HepG2 (cell line): ENCODE data around the gene COG1. TPM values are rescaled to one million over a fixed set of nuclear protein-coding genes. Genes with fewer than 3 reads are reported as not detected.

Experiments
- AHDC1 ChIP-seq: sonication (generic); formaldehyde crosslinking; IDR thresholded peaks from 2 replicates; pipeline ENCODE4 v1.5.1; 2020; ENCODE audit warnings: mild to moderate bottlenecking, missing genetic modification reagents, borderline replicate concordance
- DNMT1 ChIP-seq: sonication (generic); formaldehyde crosslinking; IDR thresholded peaks from 2 replicates; pipeline ENCODE4 v1.5.1; 2020; ENCODE audit warnings: mild to moderate bottlenecking, missing genetic modification reagents
- GMEB2 ChIP-seq: IDR thresholded peaks from 2 replicates; pipeline ENCODE4 v1.6.1; 2016; ENCODE audit warnings: missing biosample characterization, missing genetic modification reagents, low read depth
- HNRNPL ChIP-seq: fragments of 200-400 bp; formaldehyde crosslinking; IDR thresholded peaks from 2 replicates; pipeline ENCODE4 v1.6.1; 2017; ENCODE audit warnings: mild to moderate bottlenecking, low read depth, low read length
- KDM2A ChIP-seq: sonication (generic); formaldehyde crosslinking; IDR thresholded peaks from 2 replicates; pipeline ENCODE4 v1.4.0; 2020; ENCODE audit warnings: low read depth, missing genetic modification reagents, borderline replicate concordance
- KLF12 ChIP-seq: sonication (generic); formaldehyde crosslinking; IDR thresholded peaks from 2 replicates; pipeline ENCODE4 v1.4.0; 2020; ENCODE audit warnings: missing genetic modification reagents, borderline replicate concordance
- MAFG ChIP-seq: sonication (generic); formaldehyde crosslinking; IDR thresholded peaks from 2 replicates; pipeline ENCODE4 v1.5.1; 2020; ENCODE audit warnings: mild to moderate bottlenecking, missing genetic modification reagents
- MTA1 ChIP-seq: sonication (generic); formaldehyde crosslinking; IDR thresholded peaks from 2 replicates; pipeline ENCODE4 v1.4.0; 2020; ENCODE audit warnings: missing genetic modification reagents, mild to moderate bottlenecking, borderline replicate concordance
- NCOA1 ChIP-seq: sonication (generic); formaldehyde crosslinking; IDR thresholded peaks from 2 replicates; pipeline ENCODE4 v1.9.0; 2021; ENCODE audit warnings: missing genetic modification reagents
- RARG ChIP-seq: sonication (generic); formaldehyde crosslinking; IDR thresholded peaks from 2 replicates; pipeline ENCODE4 v1.4.0; 2020; ENCODE audit warnings: low read depth, mild to moderate bottlenecking, missing genetic modification reagents
- RORA ChIP-seq: sonication (generic); formaldehyde crosslinking; IDR thresholded peaks from 2 replicates; pipeline ENCODE4 v1.5.0; 2020; ENCODE audit warnings: mild to moderate bottlenecking, missing genetic modification reagents, moderate library complexity
- SOX6 ChIP-seq, 2 experiments: fragments of 450-650 bp in 1 of 2; sonication (generic) in 1 of 2; formaldehyde crosslinking in 1 of 2; IDR thresholded peaks; 2 replicates each; pipeline versions ENCODE4 v1.4.0 to v1.6.1; 2017 to 2020; ENCODE audit warnings: antibody characterized with exemption in 1 of 2, mild to moderate bottlenecking in 1 of 2, missing genetic modification reagents in 1 of 2
- TEAD3 ChIP-seq: optimal IDR thresholded peaks from 2 replicates; pipeline ENCODE3; 2016; ENCODE audit warnings: borderline replicate concordance
- ZBTB21 ChIP-seq: sonication (generic); formaldehyde crosslinking; IDR thresholded peaks from 2 replicates; pipeline ENCODE4 v1.4.0; 2020; ENCODE audit warnings: missing genetic modification reagents
- ZBTB42 ChIP-seq: sonication (generic); formaldehyde crosslinking; IDR thresholded peaks from 2 replicates; pipeline ENCODE4 v1.5.0; 2020; ENCODE audit warnings: mild to moderate bottlenecking, missing genetic modification reagents
- ZEB1 ChIP-seq: IDR thresholded peaks from 2 replicates; pipeline ENCODE4 v1.6.1; 2012; ENCODE audit warnings: mild to moderate bottlenecking, low read depth, inconsistent platforms; ENCODE audit not compliant: insufficient replicate concordance
- ZNF3 ChIP-seq: IDR thresholded peaks from 2 replicates; pipeline ENCODE4 v1.7.0; 2017; ENCODE audit warnings: inconsistent platforms
- ZNF451 ChIP-seq: sonication (generic); formaldehyde crosslinking; IDR thresholded peaks from 2 replicates; pipeline ENCODE4 v1.5.0; 2020; ENCODE audit warnings: mild to moderate bottlenecking, missing genetic modification reagents
- ZNF543 ChIP-seq: sonication (generic); formaldehyde crosslinking; IDR thresholded peaks from 2 replicates; pipeline ENCODE4 v1.4.0; 2020; ENCODE audit warnings: mild to moderate bottlenecking, missing genetic modification reagents
- ZNF672 ChIP-seq: sonication (generic); formaldehyde crosslinking; IDR thresholded peaks from 2 replicates; pipeline ENCODE4 v1.8.1; 2022; ENCODE audit warnings: missing genetic modification reagents
- ZNF746 ChIP-seq: sonication (generic); formaldehyde crosslinking; IDR thresholded peaks from 2 replicates; pipeline ENCODE4 v1.8.0; 2022; ENCODE audit warnings: mild to moderate bottlenecking, missing genetic modification reagents
- ZNF879 ChIP-seq: sonication (generic); formaldehyde crosslinking; IDR thresholded peaks from 2 replicates; pipeline ENCODE4 v1.8.1; 2023; ENCODE audit warnings: missing genetic modification reagents
- polyA plus RNA-seq, 8 experiments: library from polyadenylated mRNA; depleted of rRNA in 3 of 8; stranded (reverse) in 7 of 8; unstranded in 1 of 8; fragments of >200 nt; fragmentation: Illumina TruSeq in 4 of 8; extraction: Trizol in 4 of 8; gene quantifications; 2 replicates each; pipeline versions ENCODE4 v1.2.1 to v1.2.3, GENCODE V29; 2011 to 2016; ENCODE audit warnings: low read depth in 4 of 8, missing spikeins in 1 of 8, mixed read lengths in 1 of 8; ENCODE audit not compliant: insufficient read depth in 1 of 8
- total RNA-seq, 5 experiments: library from RNA; depleted of rRNA; stranded (reverse); fragments of >200 nt; fragmentation: Illumina TruSeq; extraction: Trizol; gene quantifications; 2 replicates each; pipeline ENCODE4 v1.2.3, GENCODE V29; 2016; ENCODE audit warnings: low read depth in 1 of 5
- TF ChIP-seq, protein P1 (sequence below): sonication (generic); formaldehyde crosslinking; IDR thresholded peaks from 2 replicates; pipeline ENCODE4 v1.4.0; 2020; ENCODE audit warnings: low read depth, mild to moderate bottlenecking, missing genetic modification reagents

Gene COG1
- total and polyA plus RNA-seq, 2 of the 13 experiments (the other 11 are each of a cell fraction or from before 2014, with no cell fraction given) = 36.6 to 39.7 TPM

GRCh38 chr17:73189417-73190099 is 3.3 kb upstream of the COG1 start (continued):
- TF ChIP-seq AHDC1 (CRISPR knock-in tag) (no peak), SOX6 (IDR thresholded peaks at IDR 0.05) (no peak), SOX6 (CRISPR knock-in tag; IDR thresholded peaks at IDR 0.05) (peak; percentile 62), DNMT1 (0 out of 2 replicates have a peak, but pooled peaks have one; percentile 74), RORA (CRISPR knock-in tag) (no peak), ZNF746 (CRISPR knock-in tag) (0 out of 2 replicates have a peak, but pooled peaks have one; percentile 37), ZBTB21 (CRISPR knock-in tag) (no peak), ZNF3 (CRISPR knock-in tag) (no peak), MAFG (CRISPR knock-in tag) (no peak), ZNF543 (CRISPR knock-in tag) (0 out of 2 replicates have a peak, but pooled peaks have one; percentile 65), ZNF672 (CRISPR knock-in tag) (no peak), NCOA1 (CRISPR knock-in tag) (no peak; the same call in 1 of the 2 replicates), KDM2A (CRISPR knock-in tag) (peak; percentile 56; the same call in 1 of the 2 replicates), TEAD3 (CRISPR knock-in tag) (peak; percentile 66), ZEB1 (no peak), GMEB2 (no peak), ZNF879 (CRISPR knock-in tag) (no peak), RARG (no peak), ZNF451 (CRISPR knock-in tag) (no peak), MTA1 (CRISPR knock-in tag) (no peak), ZBTB42 (CRISPR knock-in tag) (no peak), HNRNPL (no peak), KLF12 (no peak)
- TF ChIP-seq, protein P1, sequence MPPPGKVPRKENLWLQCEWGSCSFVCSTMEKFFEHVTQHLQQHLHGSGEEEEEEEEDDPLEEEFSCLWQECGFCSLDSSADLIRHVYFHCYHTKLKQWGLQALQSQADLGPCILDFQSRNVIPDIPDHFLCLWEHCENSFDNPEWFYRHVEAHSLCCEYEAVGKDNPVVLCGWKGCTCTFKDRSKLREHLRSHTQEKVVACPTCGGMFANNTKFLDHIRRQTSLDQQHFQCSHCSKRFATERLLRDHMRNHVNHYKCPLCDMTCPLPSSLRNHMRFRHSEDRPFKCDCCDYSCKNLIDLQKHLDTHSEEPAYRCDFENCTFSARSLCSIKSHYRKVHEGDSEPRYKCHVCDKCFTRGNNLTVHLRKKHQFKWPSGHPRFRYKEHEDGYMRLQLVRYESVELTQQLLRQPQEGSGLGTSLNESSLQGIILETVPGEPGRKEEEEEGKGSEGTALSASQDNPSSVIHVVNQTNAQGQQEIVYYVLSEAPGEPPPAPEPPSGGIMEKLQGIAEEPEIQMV (CRISPR knock-in tag) = peak; percentile 49; the same call in 1 of the 2 replicates
